Erythroblast (primary cell): Measurements from ENCODE around the gene SNRPA1.

Experiments used
- GATA1 ChIP-seq: IDR thresholded peaks from 2 replicates; pipeline ENCODE4 v1.6.1; 2011; ENCODE audit warnings: low read depth, mild to moderate bottlenecking, control low read depth, low read length, moderate library complexity
- POLR2A ChIP-seq: IDR thresholded peaks from 2 replicates; pipeline ENCODE4 v1.6.1; 2011; ENCODE audit warnings: mild to moderate bottlenecking, low read length

- TF ChIP-seq POLR2A (no peak), GATA1 (no peak)
Measured at GRCh38 chr15:101246824-101247745, 48.0 kb downstream of the SNRPA1 start.
